NCI-H2171 (cell line): ENCODE data around the gene RPGRIP1L.
A peak's percentile ranks its signal among the peaks of the same experiment; 100 is the strongest.

Experiments
- DNase-seq: peaks from one replicate; lab custom pipeline; 2025; lab: John Stamatoyannopoulos, UW

Gene RPGRIP1L

GRCh38 chr16:53651357-53651756, 52.3 kb downstream of the RPGRIP1L start:
- DNase-seq = no peak

GRCh38 chr16:53646506-53646905, 57.2 kb downstream of the RPGRIP1L start:
- DNase-seq = no peak

- DNase-seq = no peak
These were observed 60.2 kb downstream of the RPGRIP1L start for GRCh38 chr16:53643474-53643873.

- no peak for DNase-seq
These were observed 61.6 kb downstream of the RPGRIP1L start for GRCh38 chr16:53642094-53642493.

GRCh38 chr16:53636978-53637377, 66.7 kb downstream of the RPGRIP1L start:
- DNase-seq = no peak

GRCh38 chr16:53632526-53632925, 71.1 kb downstream of the RPGRIP1L start:
- no peak for DNase-seq

GRCh38 chr16:53631236-53632025, 72.2 kb downstream of the RPGRIP1L start:
- DNase-seq = no peak

GRCh38 chr16:53629607-53630312, 73.9 kb downstream of the RPGRIP1L start:
- no peak for DNase-seq

GRCh38 chr16:53629151-53629550, 74.5 kb downstream of the RPGRIP1L start:
- DNase-seq = peak; percentile 54

GRCh38 chr16:53626811-53627210, 76.8 kb downstream of the RPGRIP1L start:
- no peak for DNase-seq

GRCh38 chr16:53626161-53626560, 77.5 kb downstream of the RPGRIP1L start:
- no peak for DNase-seq

- no peak for DNase-seq
These were observed 78.4 kb downstream of the RPGRIP1L start for GRCh38 chr16:53625221-53625620.

GRCh38 chr16:53622315-53622714, 81.3 kb downstream of the RPGRIP1L start:
- DNase-seq = no peak

- DNase-seq = no peak
These were observed 83.2 kb downstream of the RPGRIP1L start for GRCh38 chr16:53620476-53620875.

GRCh38 chr16:53619235-53619634, 84.4 kb downstream of the RPGRIP1L start:
- no peak for DNase-seq

- no peak for DNase-seq
These were observed 89.3 kb downstream of the RPGRIP1L start for GRCh38 chr16:53614346-53614745.

GRCh38 chr16:53612003-53612402, 91.7 kb downstream of the RPGRIP1L start:
- DNase-seq = no peak

- no peak for DNase-seq
These were observed 92.4 kb downstream of the RPGRIP1L start for GRCh38 chr16:53611179-53611696.

GRCh38 chr16:53609536-53609935, 94.1 kb downstream of the RPGRIP1L start:
- no peak for DNase-seq

- no peak for DNase-seq
These were observed 95.6 kb downstream of the RPGRIP1L start for GRCh38 chr16:53608094-53608493.

GRCh38 chr16:53605831-53606400, 97.7 kb downstream of the RPGRIP1L start:
- no peak for DNase-seq

GRCh38 chr16:53605356-53605755, 98.3 kb downstream of the RPGRIP1L start:
- DNase-seq = no peak

GRCh38 chr16:53601961-53602360, 101.7 kb downstream of the RPGRIP1L start:
- DNase-seq = no peak
